COLO668 (cell line): Measurements from ENCODE around the gene GSTA3.
"Not testable (repeated sequence)": the region's sequence is repeated elsewhere in the genome, so short reads cannot be mapped to it uniquely, and the experiment has no call there.

ENCODE experiments used
- DNase-seq: peaks from one replicate; lab custom pipeline; 2025; ENCODE audit not compliant: unreplicated experiment; lab: John Stamatoyannopoulos, UW

Gene GSTA3

DNA sequence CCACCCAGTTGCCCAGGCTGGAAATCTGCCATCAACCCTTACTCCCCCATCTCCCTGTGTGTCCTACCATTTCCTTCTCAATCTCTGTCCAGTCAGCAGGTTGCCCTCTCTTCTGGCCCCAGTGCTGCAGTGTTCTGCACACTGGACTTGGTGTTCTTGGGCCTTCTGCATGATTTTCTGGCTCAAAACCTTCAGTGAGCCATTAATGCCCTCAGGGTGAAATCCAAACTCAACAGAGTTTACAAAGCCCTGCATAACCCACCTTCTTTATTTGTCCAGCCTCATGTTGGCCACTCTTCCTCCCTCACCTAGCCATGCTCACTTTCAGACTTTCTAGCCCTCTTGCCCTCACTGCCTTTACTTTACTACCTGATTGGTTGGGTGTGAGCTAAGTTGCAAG, 5.0 kb upstream of the GSTA3 start:
- DNase-seq, result no peak

DNA sequence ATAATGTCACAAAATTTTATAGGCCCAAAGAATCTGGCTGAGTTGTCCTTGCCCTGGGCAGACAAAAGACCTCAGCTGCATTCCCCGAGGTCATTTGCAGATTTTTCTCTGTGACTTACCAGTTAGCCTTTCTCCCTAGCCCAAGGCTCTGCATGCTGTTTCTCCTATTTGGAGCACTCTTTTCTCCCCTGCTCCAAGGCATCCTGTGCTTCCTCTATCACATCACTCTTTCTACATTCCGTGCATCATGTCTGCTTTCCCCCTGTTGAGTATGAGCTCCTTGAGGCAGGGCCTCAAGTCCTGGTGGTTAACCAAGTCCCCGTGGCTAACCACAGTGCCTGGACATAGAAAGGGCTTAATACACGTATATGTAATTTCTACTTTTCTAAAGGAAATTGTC, 593 bp upstream of the GSTA3 start:
- DNase-seq, result no peak

DNA sequence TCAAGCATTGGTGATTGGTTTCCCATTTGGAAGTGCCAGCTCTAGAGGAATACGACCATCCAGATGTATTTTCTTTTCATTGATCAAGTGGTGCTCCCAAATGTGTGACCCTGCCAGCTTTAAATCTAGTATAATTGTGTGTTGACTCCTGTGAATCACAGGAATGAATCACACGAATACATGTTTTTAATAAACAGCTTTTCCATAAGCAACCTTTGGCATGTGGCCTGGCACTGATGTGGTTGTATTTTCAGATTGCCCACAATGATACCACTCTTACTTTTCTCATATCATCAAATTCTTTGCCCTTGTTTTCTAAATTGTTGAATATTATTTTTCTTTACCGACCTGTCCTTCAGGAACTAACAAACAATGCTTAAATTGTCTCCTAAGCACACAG, 367 bp downstream of the GSTA3 start:
- DNase-seq, result no peak

DNA sequence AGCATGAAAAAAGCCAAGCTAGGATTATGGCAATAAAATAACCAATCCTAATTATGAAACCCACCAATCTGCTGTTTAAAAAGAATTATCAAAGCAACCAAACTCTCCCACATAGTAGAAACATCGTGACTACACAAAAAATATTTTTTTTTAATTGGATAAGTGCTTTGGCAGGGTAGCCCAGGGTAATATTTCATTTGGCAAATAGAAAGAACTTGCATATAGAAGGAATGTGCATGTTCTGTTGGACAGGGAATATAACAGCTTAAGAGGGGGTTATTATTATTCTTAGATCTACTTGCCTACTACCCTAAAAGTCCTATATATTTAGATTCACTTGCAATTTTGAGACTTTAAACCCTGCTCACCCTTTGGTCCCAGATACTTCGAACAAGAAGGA, 972 bp downstream of the GSTA3 start:
- no peak for DNase-seq

DNA sequence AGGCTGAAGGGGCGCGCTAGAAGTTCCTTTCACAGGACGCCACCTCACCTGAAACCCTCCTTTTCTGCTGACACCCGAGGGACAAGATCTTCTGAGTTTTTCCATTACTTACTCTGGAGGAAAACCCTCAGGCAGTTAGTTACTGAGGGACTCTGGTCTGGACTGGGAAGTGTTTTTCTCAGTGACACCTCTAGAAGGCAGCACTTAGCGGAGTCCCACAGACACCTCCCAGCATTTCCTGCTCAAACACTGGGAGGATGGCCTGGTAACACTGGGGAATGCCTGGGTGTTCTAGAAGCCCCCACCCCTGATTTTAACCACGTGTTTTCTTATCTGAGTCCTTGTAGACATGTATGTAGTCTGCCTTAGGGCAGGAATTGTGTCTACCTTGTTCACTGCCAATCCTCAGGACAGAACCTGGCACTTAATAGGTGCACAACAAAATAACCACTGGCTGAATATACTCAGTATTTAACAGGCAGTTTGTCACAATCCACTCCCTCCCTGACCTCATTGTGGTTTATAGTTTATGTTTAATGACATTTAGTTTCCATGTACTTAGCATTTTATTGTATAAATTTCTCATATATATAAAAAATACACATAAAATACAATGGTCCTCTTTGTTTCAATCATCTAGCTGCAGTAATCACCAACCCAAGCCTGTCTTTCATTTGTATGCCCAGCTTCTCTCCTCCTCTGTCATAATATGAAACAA, 4.8 kb downstream of the GSTA3 start:
- DNase-seq, result no peak

DNA sequence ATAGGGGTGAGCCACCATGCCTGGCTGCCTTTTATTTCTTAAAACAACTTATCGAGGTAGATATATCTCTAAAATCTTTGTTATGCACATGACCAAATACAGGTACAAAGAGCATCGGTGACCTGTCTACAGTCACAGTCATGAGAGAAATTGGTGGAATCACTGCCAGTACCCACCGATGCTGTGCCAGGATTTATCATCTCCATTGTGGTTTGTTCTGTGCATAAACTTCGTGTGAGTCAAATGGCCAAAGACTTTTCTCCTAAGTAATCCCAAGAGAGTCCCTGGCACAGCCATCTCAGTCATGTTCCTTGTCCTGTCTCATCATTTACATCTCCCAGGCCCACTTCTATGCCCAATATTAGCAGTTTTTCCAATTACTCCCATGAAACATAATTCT, 9.0 kb downstream of the GSTA3 start:
- no peak for DNase-seq

DNA sequence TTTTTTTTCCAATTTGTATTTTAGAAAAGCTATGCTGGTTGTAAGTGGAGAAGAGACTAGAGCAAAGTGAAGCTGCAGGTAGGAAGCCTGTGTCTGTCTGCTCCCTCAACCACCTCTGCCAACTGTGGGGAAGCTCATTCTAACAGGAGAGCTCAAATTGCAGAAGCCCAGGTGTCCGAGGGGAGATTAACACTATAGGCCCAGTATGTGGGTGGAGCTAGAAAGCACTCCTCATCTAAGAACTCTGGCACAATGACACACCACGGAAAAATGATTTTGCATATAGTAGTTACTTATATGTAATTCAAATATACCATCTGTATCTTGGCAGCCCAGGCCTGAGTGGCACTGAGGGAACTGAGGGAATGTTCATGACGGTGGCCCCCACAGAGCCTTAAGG, 13.7 kb downstream of the GSTA3 start:
- not testable (repeated sequence) for DNase-seq

DNA sequence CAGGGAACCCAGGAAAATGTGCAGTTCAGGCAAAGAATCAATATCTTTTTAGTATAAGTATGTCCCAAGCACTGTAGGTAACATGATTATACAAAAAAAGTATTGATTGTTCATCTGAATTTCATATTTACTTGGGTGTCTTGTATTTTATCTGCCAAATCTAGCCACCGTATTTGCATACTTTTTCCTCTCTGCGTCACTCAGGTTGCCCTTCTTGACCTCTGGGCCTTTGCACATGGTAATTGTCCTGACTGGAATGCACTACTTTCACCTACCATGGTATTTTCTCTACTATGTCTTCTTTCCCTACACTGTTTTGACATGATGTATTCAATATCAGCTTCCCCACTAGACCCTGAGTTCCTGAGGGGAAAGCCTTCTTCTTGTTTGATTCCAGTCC, 15.2 kb downstream of the GSTA3 start:
- DNase-seq, result no peak

DNA sequence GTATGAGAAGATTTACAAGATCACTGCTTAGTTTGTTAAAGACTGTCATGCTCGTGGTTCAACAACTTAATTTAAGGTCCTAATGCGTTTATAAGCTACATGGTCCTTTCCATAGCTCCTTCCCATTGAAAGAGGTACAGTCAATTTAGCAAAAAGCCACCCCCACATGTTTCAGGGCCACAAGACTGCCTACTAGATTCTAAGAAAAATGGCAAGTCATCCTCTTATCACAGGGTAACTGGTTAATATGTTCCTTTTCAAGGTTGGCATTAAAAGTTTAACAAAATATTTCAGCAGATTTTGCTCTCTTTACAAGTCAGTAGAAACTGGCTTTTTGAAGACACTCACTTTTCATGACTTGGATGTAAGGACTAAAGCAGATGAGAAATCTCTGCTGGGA, 15.7 kb downstream of the GSTA3 start:
- DNase-seq, result no peak

DNA sequence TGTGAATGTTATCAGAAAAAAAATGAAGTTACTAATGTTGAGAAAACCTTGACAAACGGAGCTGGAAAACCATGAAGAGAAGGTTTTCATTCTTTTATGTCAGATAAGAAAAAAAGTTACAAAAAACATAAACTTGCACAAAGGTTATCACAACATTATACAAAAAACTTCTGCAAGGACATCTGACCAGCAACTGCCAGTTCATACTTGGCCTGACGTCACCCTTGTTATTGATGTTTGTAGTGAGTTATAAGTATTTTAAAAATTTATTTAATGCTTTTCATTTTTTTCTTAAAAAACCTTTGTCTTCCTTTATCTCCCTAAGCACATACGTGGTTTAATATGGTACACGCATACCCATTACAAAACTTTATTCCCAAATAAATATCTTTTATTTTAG, 16.3 kb downstream of the GSTA3 start:
- no peak for DNase-seq

DNA sequence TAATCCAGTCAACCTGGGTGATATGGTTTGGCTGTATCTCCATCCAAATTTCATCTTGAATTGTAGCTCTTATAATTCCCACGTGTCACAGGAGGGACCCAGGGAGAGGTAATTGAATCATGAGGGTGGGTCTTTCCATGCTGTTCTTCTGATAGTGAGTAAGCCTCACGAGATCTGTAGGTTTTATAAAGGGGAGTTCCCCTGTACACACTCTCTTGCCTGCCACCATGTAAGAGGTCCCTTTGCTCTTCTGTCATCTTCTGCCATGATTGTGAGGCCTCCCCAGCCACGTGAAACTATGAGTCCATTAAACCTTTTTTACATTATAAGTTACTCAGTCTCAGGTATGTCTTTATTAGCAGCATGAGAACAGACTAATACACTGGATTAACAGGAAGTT, 19.5 kb downstream of the GSTA3 start:
- DNase-seq, result no peak

DNA sequence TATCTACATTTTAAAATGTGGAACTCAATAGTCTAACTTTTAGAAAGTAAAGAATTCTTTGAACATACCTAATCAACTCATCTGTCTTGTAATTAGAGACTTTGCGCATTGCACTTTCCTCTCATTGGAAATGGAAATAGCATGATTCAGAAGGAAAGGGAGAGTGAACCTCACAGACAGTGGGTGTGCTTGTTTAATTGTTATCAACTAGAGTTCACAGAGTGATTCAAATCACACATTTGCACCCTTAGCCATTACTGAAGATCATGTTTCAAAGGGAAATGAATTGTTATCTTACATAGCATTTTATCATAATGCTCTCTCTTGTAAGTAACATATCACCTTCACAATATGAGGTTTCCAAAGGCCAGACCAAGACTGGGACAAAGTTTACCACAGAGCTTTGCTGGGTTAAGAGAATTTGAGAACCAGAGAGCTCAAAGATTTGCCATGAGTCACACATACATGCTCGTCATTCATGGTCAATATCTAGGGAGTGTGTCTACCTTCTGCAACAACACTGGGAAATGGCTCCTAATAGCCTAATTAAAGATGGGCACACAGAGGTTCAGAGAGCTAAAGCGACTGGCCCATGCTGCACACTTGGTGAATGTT, 21.5 kb downstream of the GSTA3 start:
- DNase-seq, result no peak

DNA sequence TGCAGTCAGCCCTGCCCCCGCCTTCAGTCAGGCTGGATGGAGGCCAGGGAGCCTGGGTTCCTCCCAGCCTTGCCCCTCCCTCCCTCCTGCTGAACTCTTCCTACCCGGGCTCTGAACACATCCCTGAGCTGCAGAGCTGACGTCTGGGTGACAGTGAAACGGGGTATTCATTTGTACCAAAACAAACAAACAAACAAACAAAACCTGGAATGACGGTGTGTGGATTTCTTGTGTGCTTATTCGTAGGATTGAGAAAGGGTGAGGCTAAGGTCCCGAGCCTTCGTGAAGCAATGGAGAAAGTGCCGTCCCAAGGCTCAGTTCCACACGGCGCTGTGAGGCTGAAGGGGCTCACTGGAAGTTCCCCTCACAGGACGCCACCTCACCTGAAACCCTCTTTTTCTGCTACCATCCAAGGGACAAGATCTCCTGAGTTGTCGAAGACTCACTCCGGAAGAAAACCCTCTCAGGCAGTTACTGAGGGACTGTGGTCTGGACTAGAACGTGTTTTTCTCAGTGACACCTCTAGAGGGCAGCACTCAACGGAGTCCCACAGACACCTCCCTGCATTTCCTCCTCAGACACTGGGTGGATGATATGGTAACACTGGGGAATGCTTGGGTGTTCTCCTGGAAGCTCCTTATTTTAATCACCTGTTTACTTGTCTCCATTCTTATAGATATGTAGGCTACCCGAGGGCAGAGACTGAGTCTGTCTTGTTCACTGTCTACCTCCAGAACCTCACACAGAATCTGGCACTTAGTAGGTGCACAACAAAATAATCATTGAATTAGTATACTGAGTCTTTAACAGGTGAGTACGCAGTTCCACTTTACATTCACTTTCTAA, 27.3 kb downstream of the GSTA3 start:
- DNase-seq, result peak; percentile 33

DNA sequence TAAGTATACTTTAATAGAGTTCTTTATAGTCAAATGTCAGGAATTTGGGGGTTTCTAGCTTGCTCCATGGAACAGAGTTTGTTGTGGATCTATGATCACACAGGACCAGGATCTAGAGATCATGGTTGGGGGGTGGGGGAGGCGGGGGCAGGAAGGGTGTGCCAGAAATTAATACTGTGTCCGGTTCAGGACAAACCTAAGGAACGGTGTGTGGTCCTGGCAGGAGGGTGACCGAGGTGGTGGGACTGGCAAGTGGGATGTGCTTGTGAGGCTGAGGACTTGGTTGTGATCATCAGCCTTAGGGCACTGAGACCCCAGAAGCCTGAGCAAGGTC, 27.9 kb downstream of the GSTA3 start:
- DNase-seq, result no peak

DNA sequence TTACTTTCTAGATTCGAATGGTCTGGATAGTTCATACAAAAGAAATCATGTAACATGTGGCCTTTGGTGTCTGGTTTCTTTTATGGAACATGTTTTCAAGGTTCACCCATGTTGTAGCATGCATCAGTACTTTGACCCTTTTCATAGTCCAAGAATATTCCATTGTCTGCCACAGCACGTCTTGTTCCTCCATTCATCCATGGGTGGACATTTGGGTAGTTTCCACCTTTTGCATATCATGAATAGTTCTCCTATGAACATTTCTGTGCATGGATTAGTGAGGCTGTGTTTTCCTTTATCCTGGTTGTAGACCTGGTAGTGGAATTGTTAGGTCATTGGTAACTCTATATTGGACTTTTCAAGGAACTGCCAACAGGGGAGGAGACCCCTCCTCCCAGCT, 31.7 kb downstream of the GSTA3 start:
- DNase-seq, result no peak

DNA sequence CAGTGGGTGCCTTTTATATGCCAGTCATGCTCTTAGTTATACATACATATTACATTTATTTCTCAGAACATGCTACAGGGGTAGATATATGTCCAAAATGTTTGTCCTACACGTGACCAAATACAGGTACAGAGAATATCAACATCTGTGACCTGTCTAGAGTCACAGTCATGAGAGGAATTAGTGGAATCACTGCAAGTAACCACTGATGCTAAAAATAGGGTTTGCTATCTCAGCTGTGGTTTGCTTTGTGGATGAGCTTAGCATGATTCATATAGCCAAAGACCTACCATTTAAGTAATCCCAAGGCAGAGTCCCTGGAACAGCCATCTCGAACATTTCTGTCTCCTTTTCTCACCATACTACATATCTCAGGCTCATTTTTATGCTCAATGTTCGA, 32.3 kb downstream of the GSTA3 start:
- DNase-seq, result no peak

DNA sequence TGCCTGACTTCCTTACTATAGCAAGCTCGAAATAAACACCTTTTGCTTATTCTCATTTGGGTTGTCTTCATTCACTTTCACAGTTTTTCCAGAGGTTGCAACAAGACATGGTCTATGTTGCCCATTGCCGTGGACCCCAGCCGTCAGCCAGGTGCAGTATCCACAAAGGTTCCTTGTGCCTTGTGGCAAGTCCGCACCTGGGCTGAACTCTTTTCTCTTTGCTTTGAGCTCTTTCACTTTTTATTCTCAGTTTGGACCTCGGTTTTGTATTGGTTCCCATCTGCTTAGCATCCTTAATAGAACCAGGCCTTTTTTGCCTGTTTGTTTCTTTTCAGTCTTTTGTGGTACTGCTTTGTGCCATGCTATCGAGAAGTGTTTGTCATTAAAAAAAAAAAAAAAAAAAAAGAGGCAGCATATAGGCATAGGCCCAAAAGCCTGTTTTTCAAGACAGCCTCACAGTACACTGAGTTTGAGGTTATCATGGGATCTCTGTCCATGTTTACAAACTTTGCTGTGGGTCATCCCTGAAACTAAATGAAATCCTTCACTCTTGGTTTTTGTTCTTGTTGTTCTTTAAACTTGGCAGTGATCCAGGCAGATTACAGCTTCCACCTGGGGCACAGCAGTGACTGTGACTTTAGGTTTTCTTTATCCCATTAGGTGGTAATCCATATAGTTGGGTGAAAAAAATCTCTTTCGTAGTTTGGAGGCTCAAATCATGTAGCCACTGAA, 33.3 kb downstream of the GSTA3 start:
- DNase-seq, result no peak

DNA sequence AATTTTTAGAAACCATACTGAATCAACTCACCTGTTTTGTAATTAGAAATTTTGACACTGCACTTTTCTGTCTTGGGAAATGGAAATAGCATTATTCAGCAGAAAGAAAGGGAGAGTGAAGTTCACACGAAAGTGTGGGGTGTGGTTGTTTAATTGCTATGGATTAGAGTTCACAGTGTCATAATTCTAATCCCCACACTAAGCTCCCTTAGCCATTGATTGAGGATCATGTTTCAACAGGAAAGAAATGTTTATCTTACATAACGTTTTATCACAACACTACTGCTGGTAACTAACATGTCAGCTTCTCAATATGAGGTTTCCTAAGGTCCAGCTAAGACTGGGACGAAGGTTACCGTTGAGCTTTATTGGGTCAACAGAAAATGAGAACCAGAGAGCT, 37.5 kb downstream of the GSTA3 start:
- no peak for DNase-seq

DNA sequence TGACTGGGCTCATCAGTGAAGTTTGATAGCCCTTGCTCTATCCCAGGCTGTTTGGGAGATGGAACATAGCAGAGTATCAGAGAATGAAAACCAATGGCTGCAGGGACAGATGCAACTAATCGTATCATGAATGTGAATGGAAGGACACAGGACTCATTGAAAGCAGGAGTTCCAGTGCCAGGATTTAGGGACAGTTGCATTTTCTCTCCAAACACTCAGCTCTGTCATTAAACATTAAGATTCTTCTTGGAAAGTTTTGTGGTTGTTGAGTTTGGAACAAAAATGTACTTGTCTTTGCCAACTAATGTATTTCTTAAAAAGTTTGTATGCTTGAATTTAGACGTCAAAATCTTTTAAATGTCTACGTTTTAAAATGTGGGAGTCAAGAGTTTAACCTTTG, 37.9 kb downstream of the GSTA3 start:
- no peak for DNase-seq

DNA sequence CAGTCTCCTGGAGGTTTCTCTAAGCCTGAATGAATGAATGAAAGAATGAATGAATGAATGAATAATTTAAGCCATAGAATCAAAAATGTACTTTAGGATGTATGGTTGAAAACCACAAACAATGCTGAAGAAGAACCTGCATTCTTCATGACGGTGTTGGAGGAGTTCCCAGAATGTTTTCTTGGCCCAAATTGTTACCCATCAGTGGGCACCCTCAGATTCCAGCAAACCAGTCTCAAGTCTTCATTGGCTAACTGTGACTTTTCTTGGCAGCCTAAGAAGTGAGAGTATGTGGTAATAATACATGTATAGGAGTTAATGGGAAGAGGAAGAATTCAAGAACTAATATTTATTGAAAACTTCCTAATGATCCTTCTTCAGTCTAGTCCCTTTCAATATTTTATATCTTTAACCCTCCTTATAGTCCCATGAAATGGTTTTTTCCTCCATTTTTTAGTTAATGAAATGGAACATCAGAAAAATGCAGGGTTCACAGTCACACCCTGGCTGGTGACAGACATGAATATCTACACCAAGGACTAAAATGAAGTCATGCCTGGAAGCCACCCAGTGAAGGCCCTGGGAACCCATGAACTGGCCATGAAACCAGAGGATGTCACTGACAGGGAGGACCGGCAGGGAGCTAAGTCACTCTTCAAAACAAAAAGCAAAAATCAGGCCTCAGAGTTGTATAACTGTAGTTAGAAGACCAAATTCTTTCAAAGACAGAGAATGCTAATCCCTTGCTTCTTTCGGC, 39.0 kb downstream of the GSTA3 start:
- DNase-seq, result not testable (repeated sequence)

DNA sequence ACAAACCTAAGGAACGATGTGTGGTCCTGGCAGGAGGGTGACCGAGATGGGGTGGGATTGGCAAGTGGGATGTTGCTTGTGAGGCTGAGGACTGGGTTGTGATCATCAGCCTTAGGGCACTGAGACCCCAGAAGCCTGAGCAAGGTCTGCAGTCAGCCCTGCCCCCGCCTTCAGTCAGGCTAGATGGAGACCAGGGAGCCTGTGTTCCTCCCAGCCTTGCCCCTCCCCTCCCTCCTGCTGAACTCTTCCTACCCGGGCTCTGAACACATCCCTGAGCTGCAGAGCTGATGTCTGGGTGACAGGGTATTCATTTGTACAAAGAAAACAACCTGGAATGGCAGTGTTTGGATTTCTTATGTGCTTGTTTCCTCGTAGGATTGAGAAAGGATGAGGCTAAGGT, 40.6 kb downstream of the GSTA3 start:
- not testable (repeated sequence) for DNase-seq
